Lower lobe of right lung (tissue), 2 donors: ENCODE data around the gene FBXW7. TPM values are rescaled to one million over a fixed set of nuclear protein-coding genes. Genes with fewer than 3 reads are reported as not detected.

Experiments used
- ATAC-seq, 2 donors: fragments of 200-7000 bp; cut with Tn5 transposase; one replicate each; pipeline ENCODE4 v1.9.1; 2020 to 2022; ENCODE audit warnings: mild to moderate bottlenecking in 2 of 2, moderate library complexity in 2 of 2
- DNase-seq: peaks from one replicate; pipeline ENCODE4 v3.0.0-alpha.2; 2020
- H3K27ac ChIP-seq: fragments of 200-600 bp; one replicate; pipeline ENCODE4 v1.8.0; 2022
- H3K27me3 ChIP-seq: fragments of 200-600 bp; one replicate; pipeline ENCODE4 v1.8.0; 2022; ENCODE audit warnings: low read depth
- H3K36me3 ChIP-seq: fragments of 200-600 bp; one replicate; pipeline ENCODE4 v1.8.0; 2022; ENCODE audit warnings: mild to moderate bottlenecking
- H3K4me1 ChIP-seq: fragments of 200-600 bp; one replicate; pipeline ENCODE4 v1.8.0; 2022
- H3K4me3 ChIP-seq: fragments of 200-600 bp; one replicate; pipeline ENCODE4 v1.8.0; 2022; ENCODE audit warnings: mild to moderate bottlenecking
- H3K9me3 ChIP-seq: fragments of 200-600 bp; one replicate; pipeline ENCODE4 v1.8.0; 2022
- CTCF ChIP-seq: fragments of 200-600 bp; IDR thresholded peaks from one replicate; pipeline ENCODE4 v1.8.0; 2022; ENCODE audit warnings: antibody characterized with exemption, mild to moderate bottlenecking
- intact Hi-C: fragments of 100-400 bp; cut with DNase I; formaldehyde crosslinking; loops from one replicate; pipeline ENCODE4 v1.11.0; 2022
- total RNA-seq: library from RNA; stranded (reverse); fragmentation: NEBNext Ultra II Directional; extraction: Animal tissue kit (Norgen Biotek cat#: 25700); gene quantifications from one replicate; pipeline ENCODE4 v1.2.1, GENCODE V29; 2021
- donor health status: DM: no; HTN: yes; CAD: no; lungs with severe emphysema.

The FBXW7 gene
- total RNA-seq, 1 donor from 2014 or later: 39.6 TPM

GRCh38 chr4:152462047-152462446 is 73.8 kb downstream of the FBXW7 start:
- intact Hi-C loops: no loop called here
- DNase-seq: no peak
- H3K27ac ChIP-seq: no peak overlapping the region
- H3K9me3 ChIP-seq: no peaks in the 10 kb centered on the region
- H3K27me3 ChIP-seq: no peaks in the 10 kb centered on the region
- ATAC-seq: no peak
- H3K4me3 ChIP-seq: no peak overlapping the region
- peaks cover 41% of the 10 kb centered on the region for H3K4me1 ChIP-seq
- no peaks in the 10 kb centered on the region for H3K36me3 ChIP-seq
- TF ChIP-seq CTCF: no peak

- Histone ChIP-seq H3K9me3 (no peaks in the 10 kb centered on the region), H3K4me1 (peaks cover 41% of the 10 kb centered on the region), H3K4me3 (no peak overlapping the region), H3K27ac (peak overlapping the region; percentile 26), H3K36me3 (no peaks in the 10 kb centered on the region), H3K27me3 (no peaks in the 10 kb centered on the region)
- ATAC-seq (peak in 1 of 2 donors; percentile 54), DNase-seq (no peak)
- intact Hi-C loops: no loop called here
- TF ChIP-seq CTCF: no peak
Measured at GRCh38 chr4:152460488-152460887, 75.4 kb downstream of the FBXW7 start.

GRCh38 chr4:152459326-152459725 is 76.6 kb downstream of the FBXW7 start:
- no peak overlapping the region for H3K4me3 ChIP-seq
- peaks cover 31% of the 10 kb centered on the region for H3K4me1 ChIP-seq
- DNase-seq (no peak), ATAC-seq (no peak)
- H3K9me3 ChIP-seq: no peaks in the 10 kb centered on the region
- intact Hi-C loops: no loop called here
- no peaks in the 10 kb centered on the region for H3K27me3 ChIP-seq
- no peak for TF ChIP-seq CTCF
- H3K36me3 ChIP-seq: no peaks in the 10 kb centered on the region
- no peak overlapping the region for H3K27ac ChIP-seq

GRCh38 chr4:152458801-152459302 is 77.0 kb downstream of the FBXW7 start:
- intact Hi-C loops: no loop called here
- Histone ChIP-seq H3K9me3 (no peaks in the 10 kb centered on the region), H3K4me3 (no peak overlapping the region), H3K4me1 (peaks cover 26% of the 10 kb centered on the region), H3K36me3 (no peaks in the 10 kb centered on the region), H3K27me3 (no peaks in the 10 kb centered on the region), H3K27ac (no peak overlapping the region)
- no peak for TF ChIP-seq CTCF
- no peak for DNase-seq
- ATAC-seq: peak; percentile 53 to 56

GRCh38 chr4:152456609-152457008 is 79.3 kb downstream of the FBXW7 start:
- no peak for DNase-seq
- no peaks in the 10 kb centered on the region for H3K27me3 ChIP-seq
- H3K4me1 ChIP-seq: peaks cover 22% of the 10 kb centered on the region
- no peak for ATAC-seq
- no peaks in the 10 kb centered on the region for H3K36me3 ChIP-seq
- H3K27ac ChIP-seq: no peak overlapping the region
- no peak for TF ChIP-seq CTCF
- intact Hi-C loops: no loop called here
- no peak overlapping the region for H3K4me3 ChIP-seq
- H3K9me3 ChIP-seq: no peaks in the 10 kb centered on the region

- no peaks in the 10 kb centered on the region for H3K36me3 ChIP-seq
- H3K27me3 ChIP-seq: no peaks in the 10 kb centered on the region
- DNase-seq: no peak
- no peak for ATAC-seq
- intact Hi-C loops: no loop called here
- TF ChIP-seq CTCF: no peak
- H3K4me1 ChIP-seq: peaks cover 15% of the 10 kb centered on the region
- no peak overlapping the region for H3K27ac ChIP-seq
- H3K4me3 ChIP-seq: no peak overlapping the region
- no peaks in the 10 kb centered on the region for H3K9me3 ChIP-seq
Measured at GRCh38 chr4:152455311-152455710, 80.6 kb downstream of the FBXW7 start.
